ENCODE data around the gene LARGE1. TPM values are rescaled to one million over a fixed set of nuclear protein-coding genes. Genes with fewer than 3 reads are reported as not detected.

The LARGE1 gene
- total and polyA plus RNA-seq, 2 of the 13 experiments (the other 11 are each of a cell fraction or from before 2014, with no cell fraction given) = 8.4 to 11.0 TPM

GRCh38 chr22:33526434-33527107, 393.7 kb downstream of the LARGE1 start:
- H3K4me2 ChIP-seq (ENCODE audit: low read depth, low read length) = no peak overlapping the region
- H3K9ac ChIP-seq (ENCODE audit: insufficient read depth, low read depth, low read length) = no peak overlapping the region
- H3K27ac ChIP-seq (ENCODE audit: extremely low read length, insufficient read depth, low read length) = peak overlapping the region; percentile 19
- intact Hi-C loops (cut with micrococcal nuclease; ENCODE audit: unreplicated experiment) = no loop called here
- H3K9me3 ChIP-seq (ENCODE audit: low read length) = no peaks in the 10 kb centered on the region
- no peaks in the 10 kb centered on the region for H3K79me2 ChIP-seq (ENCODE audit: insufficient read depth, low read length)
- ATAC-seq (no peak), DNase-seq (ENCODE audit: low spot score) (no peak), FAIRE-seq (no peak)
- H3K36me3 ChIP-seq (replicated peaks in 1 of 2; ENCODE audit: control insufficient read depth in 1 of 2, insufficient read depth in 2 of 2, low read length in 2 of 2) = no peaks in the 10 kb centered on the region
- no peaks in the 10 kb centered on the region for H4K20me1 ChIP-seq (ENCODE audit: insufficient read depth, low read length)
- WGBS (ENCODE audit: low lambda C conversion rate) = 99% methylated on average over 12 of the region's 12 CpGs
- no peak overlapping the region for H2AFZ ChIP-seq (ENCODE audit: low read length)
- peaks cover 69% of the 10 kb centered on the region for H3K4me1 ChIP-seq (ENCODE audit: insufficient read depth, low read length)
- no peak for TF ChIP-seq ARNT (IDR thresholded peaks at IDR 0.05)
- TF ChIP-seq ZZZ3 (CRISPR knock-in tag; IDR thresholded peaks at IDR 0.05; ENCODE audit: borderline replicate concordance) = no peak
- TF ChIP-seq TRIM22 (IDR thresholded peaks at IDR 0.05) = no peak
- no peak for TF ChIP-seq NBN (conservative IDR thresholded peaks at IDR 0.05)
- no peak for TF ChIP-seq TCF7 (IDR thresholded peaks at IDR 0.05; ENCODE audit: low read depth)
- no peak for TF ChIP-seq SAFB2 (CRISPR knock-in tag; IDR thresholded peaks at IDR 0.05; ENCODE audit: borderline replicate concordance, low read depth)
- TF ChIP-seq ZBTB37 (CRISPR knock-in tag; IDR thresholded peaks at IDR 0.05) = no peak
- TF ChIP-seq GMEB1 (CRISPR knock-in tag; IDR thresholded peaks at IDR 0.05; ENCODE audit: borderline replicate concordance) = no peak
- no peak for TF ChIP-seq HNRNPK (IDR thresholded peaks at IDR 0.05; ENCODE audit: low read depth, low read length, poor library complexity, severe bottlenecking)
- no peak for TF ChIP-seq THRA (CRISPR knock-in tag; IDR thresholded peaks at IDR 0.05; ENCODE audit: borderline replicate concordance)
- TF ChIP-seq SNAI1 (CRISPR knock-in tag; IDR thresholded peaks at IDR 0.05; ENCODE audit: borderline replicate concordance) = no peak
- TF ChIP-seq TCF12 (IDR thresholded peaks at IDR 0.05) = no peak
- no peak for TF ChIP-seq TCF12 (CRISPR knock-in tag; IDR thresholded peaks at IDR 0.05)
- TF ChIP-seq TFDP1 (CRISPR knock-in tag; IDR thresholded peaks at IDR 0.05; ENCODE audit: borderline replicate concordance) = no peak
- H3K27me3 ChIP-seq (ENCODE audit: control insufficient read depth in 1 of 2, insufficient read depth in 2 of 2, low read length in 2 of 2) = no peaks in the 10 kb centered on the region
- H3K4me3 ChIP-seq (replicated peaks in 1 of 3; ENCODE audit: insufficient read depth in 1 of 3, low read depth in 2 of 3, low read length in 3 of 3) = no peak overlapping the region
- in situ Hi-C loops (cut with HindIII; ENCODE audit: extremely low pct_ligation_motif_present, low pct_unique_long_range_greater_than_20kb) = no loop called here
- POLR2A ChIA-PET = interaction anchor here (3.3 kb wide), 1 partner anchor 13 kb away, joined by 23 read pairs; no protein-coding TSS in a partner anchor
- no TSS peak for BruUV-seq (replicated peaks)
- CTCF ChIA-PET (ENCODE audit: low intra/inter-chr PET ratio, low total read pairs) = no interaction called here
